K562 (cell line): ENCODE results near the gene LY6G6D. TPM values are rescaled to one million over a fixed set of nuclear protein-coding genes. Genes with fewer than 3 reads are reported as not detected.
A peak's percentile ranks its signal among the peaks of the same experiment; 100 is the strongest.

Experiments used
- ARID2 ChIP-seq: fragments of 450-650 bp; IDR thresholded peaks from 2 replicates; pipeline ENCODE4 v1.6.1; 2017; ENCODE audit warnings: antibody characterized with exemption, mild to moderate bottlenecking
- CBX8 ChIP-seq: fragments of 200-600 bp; sonication (generic); IDR thresholded peaks from 2 replicates; pipeline ENCODE4 v1.6.1; 2012; ENCODE audit warnings: borderline replicate concordance, mixed run types, low read depth, mild to moderate bottlenecking, moderate library complexity, mixed read lengths, low read length, control low read depth, inconsistent platforms; ENCODE audit not compliant: poor library complexity, severe bottlenecking; ENCODE audit errors: extremely low read depth
- EGR1 ChIP-seq: fragments of 450-650 bp; conservative IDR thresholded peaks from 2 replicates; pipeline ENCODE4 v1.6.1; 2017; ENCODE audit warnings: mild to moderate bottlenecking
- FOXM1 ChIP-seq, 2 experiments: fragments of 450-650 bp in 1 of 2; sonication (generic) in 1 of 2; formaldehyde crosslinking in 1 of 2; IDR thresholded peaks; 2 replicates each; pipeline versions ENCODE4 v1.6.1 to v1.9.0; 2017 to 2022; ENCODE audit warnings: low read depth in 2 of 2, mild to moderate bottlenecking in 2 of 2, missing genetic modification reagents in 1 of 2, moderate library complexity in 1 of 2
- HDGF ChIP-seq: fragments of 450-650 bp; IDR thresholded peaks from 2 replicates; pipeline ENCODE4 v1.6.1; 2016
- JUNB ChIP-seq: fragments of 450-650 bp; formaldehyde crosslinking; conservative IDR thresholded peaks from 2 replicates; pipeline ENCODE4 v1.4.0; 2020; ENCODE audit warnings: mild to moderate bottlenecking
- MTA3 ChIP-seq: fragments of 450-650 bp; formaldehyde crosslinking; IDR thresholded peaks from 2 replicates; pipeline ENCODE4 v1.6.1; 2017; ENCODE audit warnings: mild to moderate bottlenecking, borderline replicate concordance
- RBM22 ChIP-seq: fragments of 200-400 bp; formaldehyde crosslinking; IDR thresholded peaks from 2 replicates; pipeline ENCODE4 v1.6.1; 2018; ENCODE audit warnings: low read length, low read depth; ENCODE audit not compliant: poor library complexity, severe bottlenecking
- ZNF347 ChIP-seq: fragments of 450-650 bp; formaldehyde crosslinking; IDR thresholded peaks from 2 replicates; pipeline ENCODE4 v1.4.0; 2020; ENCODE audit warnings: low read depth, mild to moderate bottlenecking, moderate library complexity
- polyA plus RNA-seq, 8 experiments: library from polyadenylated mRNA; depleted of rRNA in 4 of 8; stranded (reverse) in 5 of 8; unstranded in 3 of 8; fragments of >200 nt; fragmentation: Nextera tagmentation in 2 of 8; fragmentation: Illumina TruSeq in 1 of 8; extraction: Ambion mirVana in 2 of 8; extraction: Trizol in 1 of 8; gene quantifications; 2 replicates each; pipeline versions ENCODE4 v1.2.1 to v1.2.3, GENCODE V29; 2011 to 2014; ENCODE audit warnings: inconsistent platforms in 1 of 8, missing spikeins in 1 of 8
- total RNA-seq, 7 experiments: library from RNA; depleted of rRNA in 6 of 7; stranded (reverse); fragments of >200 nt in 6 of 7; fragmentation: Illumina TruSeq in 2 of 7; extraction: Trizol in 2 of 7; gene quantifications; 2 replicates each; pipeline versions ENCODE4 v1.2.1 to v1.2.3, GENCODE V29; 2011 to 2021; ENCODE audit warnings: low replicate concordance in 1 of 7
- TF ChIP-seq, protein P1 (sequence below): fragments of 200-800 bp; sonication (Bioruptor generic); IDR thresholded peaks from 2 replicates; pipeline ENCODE4 v1.6.1; 2016; ENCODE audit warnings: missing genetic modification characterization, missing compliant biosample characterization
- TF ChIP-seq, protein P2 (sequence below), 2 experiments: fragments of 250-450 bp in 1 of 2; fragments of 450-650 bp in 1 of 2; sonication (Bioruptor Pico) in 1 of 2; IDR thresholded peaks; 2 replicates each; pipeline versions ENCODE4 v1.6.1 to v1.8.0; 2016 to 2021; ENCODE audit warnings: mild to moderate bottlenecking in 2 of 2, moderate library complexity in 2 of 2, missing compliant biosample characterization in 1 of 2, missing genetic modification characterization in 1 of 2
- TF ChIP-seq, protein P3 (sequence below), 3 experiments: fragments of 200-800 bp in 1 of 3; sonication (Bioruptor generic) in 1 of 3; sonication (generic) in 1 of 3; formaldehyde crosslinking in 1 of 3; IDR thresholded peaks; 2 replicates each; pipeline versions ENCODE4 v1.6.1 to v1.8.0; 2016 to 2022; ENCODE audit warnings: mild to moderate bottlenecking in 2 of 3, missing compliant biosample characterization in 2 of 3, missing genetic modification characterization in 2 of 3, missing genetic modification reagents in 1 of 3

The LY6G6D gene
- total and polyA plus RNA-seq, 9 of the 15 experiments (the other 6 are each of a cell fraction or from before 2014, with no cell fraction given): 0.30 to 0.38 TPM; not detected in 7

GRCh38 chr6:31665501-31666336 lies 49.4 kb upstream of the LY6G6D start, which contains the start of gene CSNK2B (continued):
- TF ChIP-seq, protein P1, sequence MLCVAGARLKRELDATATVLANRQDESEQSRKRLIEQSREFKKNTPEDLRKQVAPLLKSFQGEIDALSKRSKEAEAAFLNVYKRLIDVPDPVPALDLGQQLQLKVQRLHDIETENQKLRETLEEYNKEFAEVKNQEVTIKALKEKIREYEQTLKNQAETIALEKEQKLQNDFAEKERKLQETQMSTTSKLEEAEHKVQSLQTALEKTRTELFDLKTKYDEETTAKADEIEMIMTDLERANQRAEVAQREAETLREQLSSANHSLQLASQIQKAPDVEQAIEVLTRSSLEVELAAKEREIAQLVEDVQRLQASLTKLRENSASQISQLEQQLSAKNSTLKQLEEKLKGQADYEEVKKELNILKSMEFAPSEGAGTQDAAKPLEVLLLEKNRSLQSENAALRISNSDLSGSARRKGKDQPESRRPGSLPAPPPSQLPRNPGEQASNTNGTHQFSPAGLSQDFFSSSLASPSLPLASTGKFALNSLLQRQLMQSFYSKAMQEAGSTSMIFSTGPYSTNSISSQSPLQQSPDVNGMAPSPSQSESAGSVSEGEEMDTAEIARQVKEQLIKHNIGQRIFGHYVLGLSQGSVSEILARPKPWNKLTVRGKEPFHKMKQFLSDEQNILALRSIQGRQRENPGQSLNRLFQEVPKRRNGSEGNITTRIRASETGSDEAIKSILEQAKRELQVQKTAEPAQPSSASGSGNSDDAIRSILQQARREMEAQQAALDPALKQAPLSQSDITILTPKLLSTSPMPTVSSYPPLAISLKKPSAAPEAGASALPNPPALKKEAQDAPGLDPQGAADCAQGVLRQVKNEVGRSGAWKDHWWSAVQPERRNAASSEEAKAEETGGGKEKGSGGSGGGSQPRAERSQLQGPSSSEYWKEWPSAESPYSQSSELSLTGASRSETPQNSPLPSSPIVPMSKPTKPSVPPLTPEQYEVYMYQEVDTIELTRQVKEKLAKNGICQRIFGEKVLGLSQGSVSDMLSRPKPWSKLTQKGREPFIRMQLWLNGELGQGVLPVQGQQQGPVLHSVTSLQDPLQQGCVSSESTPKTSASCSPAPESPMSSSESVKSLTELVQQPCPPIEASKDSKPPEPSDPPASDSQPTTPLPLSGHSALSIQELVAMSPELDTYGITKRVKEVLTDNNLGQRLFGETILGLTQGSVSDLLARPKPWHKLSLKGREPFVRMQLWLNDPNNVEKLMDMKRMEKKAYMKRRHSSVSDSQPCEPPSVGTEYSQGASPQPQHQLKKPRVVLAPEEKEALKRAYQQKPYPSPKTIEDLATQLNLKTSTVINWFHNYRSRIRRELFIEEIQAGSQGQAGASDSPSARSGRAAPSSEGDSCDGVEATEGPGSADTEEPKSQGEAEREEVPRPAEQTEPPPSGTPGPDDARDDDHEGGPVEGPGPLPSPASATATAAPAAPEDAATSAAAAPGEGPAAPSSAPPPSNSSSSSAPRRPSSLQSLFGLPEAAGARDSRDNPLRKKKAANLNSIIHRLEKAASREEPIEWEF: no peak
- TF ChIP-seq CBX8: no peak
- TF ChIP-seq, protein P2, sequence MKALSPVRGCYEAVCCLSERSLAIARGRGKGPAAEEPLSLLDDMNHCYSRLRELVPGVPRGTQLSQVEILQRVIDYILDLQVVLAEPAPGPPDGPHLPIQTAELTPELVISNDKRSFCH (CRISPR knock-in tag; IDR thresholded peaks at IDR 0.05): no peak
- TF ChIP-seq, protein P2 (tag; IDR thresholded peaks at IDR 0.05): no peak
- TF ChIP-seq JUNB (CRISPR knock-in tag): 0 out of 2 replicates have a peak, but pooled peaks have one; percentile 23
- peak; percentile 54; the same call in 1 of the 2 replicates for TF ChIP-seq HDGF
- no peak for TF ChIP-seq ZNF347 (CRISPR knock-in tag)
- TF ChIP-seq ARID2: no peak; the same call in 1 of the 2 replicates
- no peak; the same call in 1 of the 2 replicates for TF ChIP-seq FOXM1 (IDR thresholded peaks at IDR 0.05; ENCODE audit: low read depth)
- TF ChIP-seq FOXM1 (CRISPR knock-in tag; IDR thresholded peaks at IDR 0.05; ENCODE audit: low read depth): no peak; the same call in 1 of the 2 replicates
- peak; percentile 83 for TF ChIP-seq RBM22
- TF ChIP-seq, protein P3, sequence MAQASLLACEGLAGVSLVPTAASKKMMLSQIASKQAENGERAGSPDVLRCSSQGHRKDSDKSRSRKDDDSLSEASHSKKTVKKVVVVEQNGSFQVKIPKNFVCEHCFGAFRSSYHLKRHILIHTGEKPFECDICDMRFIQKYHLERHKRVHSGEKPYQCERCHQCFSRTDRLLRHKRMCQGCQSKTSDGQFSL (CRISPR knock-in tag; IDR thresholded peaks at IDR 0.05): peak; percentile 98
- TF ChIP-seq, protein P3 (tag; IDR thresholded peaks at IDR 0.05): peak in 1 of 2 experiments; percentile 93; a peak in 2 of 4 replicates
- no peak for TF ChIP-seq EGR1
- no peak; the same call in none of the 2 replicates for TF ChIP-seq MTA3
